ENCODE measurements around the gene SOX18. TPM values are rescaled to one million over a fixed set of nuclear protein-coding genes. Genes with fewer than 3 reads are reported as not detected.

Gene SOX18
- total RNA-seq (2012; rRNA removed) (not detected in 2 replicates), polyA plus RNA-seq (2012; rRNA removed) (not detected in 2 replicates), Bru-seq, nascent RNA (not detected), BruChase-seq, experiment 1, labeled RNA remaining after a 6-hour chase (not detected), BruChase-seq, experiment 2, labeled RNA remaining after a 2-hour chase (percentile 17 among the genes with signal in this experiment)
- polyA plus RNA-seq (2012; cell fraction: cytosol; rRNA removed): 0.03 TPM in 1 of 2 replicates, not detected in the other
- polyA plus RNA-seq (2012; cell fraction: nucleus; rRNA removed; ENCODE audit: low replicate concordance): 0.03 TPM in 1 of 2 replicates, not detected in the other
- long read RNA-seq: 0 reads

GRCh38 chr20:64049060-64049877, at the start of gene SOX18:
SOX18 (minus strand) TSS chr20:64049639; CDS start chr20:64049516, 123 bp downstream.
- Histone ChIP-seq H3K4ac (ENCODE audit: low read depth, low read length) (no peak within 1 kb of the TSS), H4K5ac (ENCODE audit: low read depth, low read length) (no peak within 1 kb of the TSS), H3K4me1 (ENCODE audit: control insufficient read depth, insufficient read depth, low read length) (no peaks in the 10 kb centered on the region; the same call in 1 of the 2 replicates), H3K36me3 (ENCODE audit: control insufficient read depth, insufficient read depth, low read length) (no peaks in the 10 kb centered on the region), H2BK120ac (ENCODE audit: low read depth, low read length) (no peak within 1 kb of the TSS), H3K56ac (ENCODE audit: extremely low read depth, insufficient read depth, low read length) (no peak within 1 kb of the TSS), H3K27ac (ENCODE audit: insufficient read depth, low read length) (no peak within 1 kb of the TSS), H3K4me3 (ENCODE audit: insufficient read depth, low read depth, low read length) (peak within 1 kb of the TSS; percentile 30; the same call in 1 of the 2 replicates), H2BK5ac (ENCODE audit: low read depth, low read length, poor library complexity, severe bottlenecking) (no peak within 1 kb of the TSS), H4K91ac (ENCODE audit: insufficient read depth, low read depth, low read length) (no peak within 1 kb of the TSS), H3K14ac (replicated peaks; ENCODE audit: low read depth, low read length) (no peak within 1 kb of the TSS), H2BK20ac (ENCODE audit: low read depth, low read length) (no peak within 1 kb of the TSS), H4K20me1 (ENCODE audit: insufficient read depth, low read length) (no peaks in the 10 kb centered on the region; the same call in 1 of the 2 replicates), H2BK15ac (ENCODE audit: low read depth, low read length) (no peak within 1 kb of the TSS), H3K9ac (ENCODE audit: low read depth, low read length) (no peak within 1 kb of the TSS), H3K18ac (ENCODE audit: low read depth, low read length) (no peak within 1 kb of the TSS), H3K4me2 (ENCODE audit: low read depth, low read length) (no peak within 1 kb of the TSS; the same call in 1 of the 2 replicates), H2AFZ (replicated peaks; ENCODE audit: low read length, poor library complexity) (peak within 1 kb of the TSS; percentile 63), H3K9me1 (ENCODE audit: insufficient read depth, low read length) (no peaks in the 10 kb centered on the region), H2AK5ac (ENCODE audit: low read depth, low read length) (no peak within 1 kb of the TSS), H2AK9ac (replicated peaks; ENCODE audit: low read depth, low read length, poor library complexity) (peak within 1 kb of the TSS; percentile 55), H3K23ac (ENCODE audit: low read depth, low read length) (no peak within 1 kb of the TSS), H3K79me1 (ENCODE audit: low read depth in 1 of 2, low read length in 2 of 2) (no peaks in the 10 kb centered on the region), H3K27me3 (ENCODE audit: control insufficient read depth, insufficient read depth, low read length) (peaks cover 62% of the 10 kb centered on the region), H3K9me3 (ENCODE audit: control insufficient read depth, insufficient read depth, low read length) (no peaks in the 10 kb centered on the region), H4K8ac (ENCODE audit: low read depth in 2 of 2, low read length in 2 of 2) (no peak within 1 kb of the TSS)
- peak; percentile 21 for DNase-seq
- ChIA-PET CTCF (no interaction called here), POLR2A (ENCODE audit: unreplicated experiment) (no interaction called here)
- TF ChIP-seq RFX5 (IDR thresholded peaks at IDR 0.05; ENCODE audit: low read depth, low read length): no peak
- 0 out of 2 replicates have a peak, but pooled peaks have one; percentile 7 for TF ChIP-seq CTCF (conservative IDR thresholded peaks at IDR 0.05; ENCODE audit: low read depth, low read length)
- no peak for TF ChIP-seq BHLHE40 (IDR thresholded peaks at IDR 0.05; ENCODE audit: low read depth, low read length)
- in situ Hi-C loops (cut with MboI; ENCODE audit: low sequenced_read_pairs) (no loop called here), dilution Hi-C loops (cut with HindIII; ENCODE audit: low sequenced_read_pairs, unreplicated experiment) (no loop called here), intact Hi-C loops (cut with micrococcal nuclease) (no loop called here)
- no TSS peak for BruUV-seq (replicated peaks)
- WGBS, 2 experiments (ENCODE audit: extremely low coverage in 2 of 2, insufficient read length in 1 of 2): 1% methylated on average over 33 of the region's 111 CpGs; no CpG with 5 or more reads in 1 of the 2 experiments
- peak; percentile 66 for ATAC-seq (ENCODE audit: low read depth)
